ENCODE data around the gene CCNL1.

The CCNL1 gene

GRCh38 chr3:157132936-157133335 is 27.0 kb downstream of the CCNL1 start:
- Histone ChIP-seq H2BK15ac (replicated peaks; ENCODE audit: low read depth) (no peak overlapping the region), H3K56ac (ENCODE audit: low read length) (no peak overlapping the region), H3K27ac (ENCODE audit: low read depth, low read length) (no peak overlapping the region), H3K4me2 (ENCODE audit: low read length) (no peak overlapping the region), H3K36me3 (ENCODE audit: control insufficient read depth, insufficient read depth, low read length) (no peaks in the 10 kb centered on the region), H3K18ac (ENCODE audit: low read length) (no peak overlapping the region), H2AK5ac (ENCODE audit: low read length) (no peak overlapping the region), H3K9ac (ENCODE audit: low read length) (no peak overlapping the region), H3K23ac (ENCODE audit: low read length) (no peak overlapping the region), H2BK5ac (ENCODE audit: low read length) (no peak overlapping the region), H4K5ac (ENCODE audit: low read length) (no peak overlapping the region), H3K4ac (ENCODE audit: low read depth, low read length) (peak overlapping the region; percentile 62), H3K79me1 (ENCODE audit: low read length) (no peaks in the 10 kb centered on the region), H3K79me2 (ENCODE audit: control insufficient read depth, insufficient read depth, low read length) (no peaks in the 10 kb centered on the region), H4K8ac (ENCODE audit: low read depth, low read length) (no peak overlapping the region), H2BK120ac (ENCODE audit: low read depth, low read length) (no peak overlapping the region), H3K27me3 (ENCODE audit: insufficient read depth, low read length, poor library complexity) (no peaks in the 10 kb centered on the region), H3K4me1 (ENCODE audit: control insufficient read depth, low read depth, low read length) (peaks cover 10% of the 10 kb centered on the region), H3K4me3 (ENCODE audit: low read length) (no peak overlapping the region)
- no CpG with 5 or more reads among the region's 2 CpGs for WGBS (ENCODE audit: extremely low coverage, insufficient coverage, low lambda C conversion rate)
- no peak for DNase-seq

- H3K23ac ChIP-seq (ENCODE audit: low read length) = no peak overlapping the region
- no peaks in the 10 kb centered on the region for H3K79me2 ChIP-seq (ENCODE audit: control insufficient read depth, insufficient read depth, low read length)
- H3K18ac ChIP-seq (ENCODE audit: low read length) = no peak overlapping the region
- no peak overlapping the region for H2BK120ac ChIP-seq (ENCODE audit: low read depth, low read length)
- DNase-seq = no peak
- no peak overlapping the region for H3K4me3 ChIP-seq (ENCODE audit: low read length)
- H3K4me2 ChIP-seq (ENCODE audit: low read length) = no peak overlapping the region
- no peak overlapping the region for H2BK15ac ChIP-seq (replicated peaks; ENCODE audit: low read depth)
- H3K56ac ChIP-seq (ENCODE audit: low read length) = no peak overlapping the region
- H3K27me3 ChIP-seq (ENCODE audit: insufficient read depth, low read length, poor library complexity) = no peaks in the 10 kb centered on the region
- peaks cover 10% of the 10 kb centered on the region for H3K4me1 ChIP-seq (ENCODE audit: control insufficient read depth, low read depth, low read length)
- no CpG with 5 or more reads among the region's 1 CpG for WGBS (ENCODE audit: extremely low coverage, insufficient coverage, low lambda C conversion rate)
- no peak overlapping the region for H3K9ac ChIP-seq (ENCODE audit: low read length)
- no peak overlapping the region for H3K27ac ChIP-seq (ENCODE audit: low read depth, low read length)
- H3K79me1 ChIP-seq (ENCODE audit: low read length) = no peaks in the 10 kb centered on the region
- no peaks in the 10 kb centered on the region for H3K36me3 ChIP-seq (ENCODE audit: control insufficient read depth, insufficient read depth, low read length)
- H4K5ac ChIP-seq (ENCODE audit: low read length) = no peak overlapping the region
- H3K4ac ChIP-seq (ENCODE audit: low read depth, low read length) = no peak overlapping the region
- H2AK5ac ChIP-seq (ENCODE audit: low read length) = no peak overlapping the region
- H4K8ac ChIP-seq (ENCODE audit: low read depth, low read length) = no peak overlapping the region
- H2BK5ac ChIP-seq (ENCODE audit: low read length) = no peak overlapping the region
These were observed 27.6 kb downstream of the CCNL1 start for GRCh38 chr3:157132341-157132740.

GRCh38 chr3:157131861-157132260 is 28.1 kb downstream of the CCNL1 start:
- Histone ChIP-seq H3K18ac (ENCODE audit: low read length) (no peak overlapping the region), H2BK15ac (replicated peaks; ENCODE audit: low read depth) (no peak overlapping the region), H2AK5ac (ENCODE audit: low read length) (no peak overlapping the region), H3K27me3 (ENCODE audit: insufficient read depth, low read length, poor library complexity) (no peaks in the 10 kb centered on the region), H3K79me1 (ENCODE audit: low read length) (no peaks in the 10 kb centered on the region), H4K8ac (ENCODE audit: low read depth, low read length) (no peak overlapping the region), H3K4ac (ENCODE audit: low read depth, low read length) (no peak overlapping the region), H3K4me2 (ENCODE audit: low read length) (no peak overlapping the region), H2BK5ac (ENCODE audit: low read length) (no peak overlapping the region), H2BK120ac (ENCODE audit: low read depth, low read length) (no peak overlapping the region), H4K5ac (ENCODE audit: low read length) (no peak overlapping the region), H3K56ac (ENCODE audit: low read length) (no peak overlapping the region), H3K27ac (ENCODE audit: low read depth, low read length) (no peak overlapping the region), H3K36me3 (ENCODE audit: control insufficient read depth, insufficient read depth, low read length) (no peaks in the 10 kb centered on the region), H3K4me1 (ENCODE audit: control insufficient read depth, low read depth, low read length) (peaks cover 10% of the 10 kb centered on the region), H3K4me3 (ENCODE audit: low read length) (no peak overlapping the region), H3K9ac (ENCODE audit: low read length) (no peak overlapping the region), H3K79me2 (ENCODE audit: control insufficient read depth, insufficient read depth, low read length) (no peaks in the 10 kb centered on the region), H3K23ac (ENCODE audit: low read length) (no peak overlapping the region)
- WGBS (ENCODE audit: extremely low coverage, insufficient coverage, low lambda C conversion rate) = no CpG with 5 or more reads among the region's 5 CpGs
- DNase-seq = no peak

GRCh38 chr3:157130467-157131251 is 29.3 kb downstream of the CCNL1 start:
- H4K5ac ChIP-seq (ENCODE audit: low read length) = no peak overlapping the region
- H2BK5ac ChIP-seq (ENCODE audit: low read length) = peak overlapping the region; percentile 92
- H4K8ac ChIP-seq (ENCODE audit: low read depth, low read length) = no peak overlapping the region
- peak overlapping the region; percentile 63 for H3K9ac ChIP-seq (ENCODE audit: low read length)
- H3K56ac ChIP-seq (ENCODE audit: low read length) = peak overlapping the region; percentile 89
- peak overlapping the region; percentile 81 for H3K27ac ChIP-seq (ENCODE audit: low read depth, low read length)
- no peak overlapping the region for H3K4me3 ChIP-seq (ENCODE audit: low read length)
- no peak overlapping the region for H3K23ac ChIP-seq (ENCODE audit: low read length)
- H3K79me1 ChIP-seq (ENCODE audit: low read length) = no peaks in the 10 kb centered on the region
- H2AK5ac ChIP-seq (ENCODE audit: low read length) = no peak overlapping the region
- H2BK15ac ChIP-seq (replicated peaks; ENCODE audit: low read depth) = no peak overlapping the region
- peaks cover 10% of the 10 kb centered on the region for H3K4me1 ChIP-seq (ENCODE audit: control insufficient read depth, low read depth, low read length)
- no peaks in the 10 kb centered on the region for H3K36me3 ChIP-seq (ENCODE audit: control insufficient read depth, insufficient read depth, low read length)
- no peaks in the 10 kb centered on the region for H3K27me3 ChIP-seq (ENCODE audit: insufficient read depth, low read length, poor library complexity)
- DNase-seq = peak; percentile 96
- peak overlapping the region; percentile 9 for H3K18ac ChIP-seq (ENCODE audit: low read length)
- no CpG with 5 or more reads among the region's 23 CpGs for WGBS (ENCODE audit: extremely low coverage, insufficient coverage, low lambda C conversion rate)
- peak overlapping the region; percentile 62 for H2BK120ac ChIP-seq (ENCODE audit: low read depth, low read length)
- H3K79me2 ChIP-seq (ENCODE audit: control insufficient read depth, insufficient read depth, low read length) = no peaks in the 10 kb centered on the region
- H3K4ac ChIP-seq (ENCODE audit: low read depth, low read length) = peak overlapping the region; percentile 81
- H3K4me2 ChIP-seq (ENCODE audit: low read length) = peak overlapping the region; percentile 31

- peak overlapping the region; percentile 63 for H3K9ac ChIP-seq (ENCODE audit: low read length)
- no peak overlapping the region for H4K8ac ChIP-seq (ENCODE audit: low read depth, low read length)
- H2BK5ac ChIP-seq (ENCODE audit: low read length) = peak overlapping the region; percentile 92
- H3K56ac ChIP-seq (ENCODE audit: low read length) = peak overlapping the region; percentile 89
- no peak overlapping the region for H2BK15ac ChIP-seq (replicated peaks; ENCODE audit: low read depth)
- peak overlapping the region; percentile 29 for H2AK5ac ChIP-seq (ENCODE audit: low read length)
- no peaks in the 10 kb centered on the region for H3K79me1 ChIP-seq (ENCODE audit: low read length)
- H3K4ac ChIP-seq (ENCODE audit: low read depth, low read length) = peak overlapping the region; percentile 81
- H3K79me2 ChIP-seq (ENCODE audit: control insufficient read depth, insufficient read depth, low read length) = no peaks in the 10 kb centered on the region
- H3K4me1 ChIP-seq (ENCODE audit: control insufficient read depth, low read depth, low read length) = peaks cover 10% of the 10 kb centered on the region
- H3K4me3 ChIP-seq (ENCODE audit: low read length) = no peak overlapping the region
- H3K23ac ChIP-seq (ENCODE audit: low read length) = peak overlapping the region; percentile 83
- no peaks in the 10 kb centered on the region for H3K27me3 ChIP-seq (ENCODE audit: insufficient read depth, low read length, poor library complexity)
- H3K4me2 ChIP-seq (ENCODE audit: low read length) = no peak overlapping the region
- peak overlapping the region; percentile 9 for H3K18ac ChIP-seq (ENCODE audit: low read length)
- H2BK120ac ChIP-seq (ENCODE audit: low read depth, low read length) = peak overlapping the region; percentile 62
- no peaks in the 10 kb centered on the region for H3K36me3 ChIP-seq (ENCODE audit: control insufficient read depth, insufficient read depth, low read length)
- no CpG with 5 or more reads among the region's 20 CpGs for WGBS (ENCODE audit: extremely low coverage, insufficient coverage, low lambda C conversion rate)
- H3K27ac ChIP-seq (ENCODE audit: low read depth, low read length) = peak overlapping the region; percentile 81
- no peak overlapping the region for H4K5ac ChIP-seq (ENCODE audit: low read length)
- peak; percentile 77 for DNase-seq
These were observed 30.0 kb downstream of the CCNL1 start for GRCh38 chr3:157129803-157130466.

Measured in mesendoderm (in vitro differentiated cells).